HEK293 (cell line): ENCODE data around the gene C2orf78.

Experiments used
- CTCF ChIA-PET: fragments of 350-600 bp; formaldehyde crosslinking; extraction: SDS; loops from one replicate; lab custom pipeline; 2021; ENCODE audit warnings: antibody characterized with exemption; lab: Yijun Ruan, JAX
- POLR2A ChIA-PET: fragments of 300-600 bp; formaldehyde crosslinking; extraction: SDS; loops from one replicate; lab custom pipeline; 2020; ENCODE audit warnings: antibody characterized with exemption, inconsistent platforms; lab: Yijun Ruan, JAX
- H3K27ac ChIP-seq: fragments of 200-500 bp; sonication (Bioruptor generic); 2 replicates; pipeline ENCODE4 v1.5.1; 2014; ENCODE audit warnings: low read depth, low read length, control low read depth, inconsistent platforms; ENCODE audit errors: extremely low read depth
- H3K36me3 ChIP-seq, 2 experiments: fragments of 200-500 bp in 1 of 2; sonication (Bioruptor generic) in 1 of 2; 1 replicate in 1 of 2; 2 replicates in 1 of 2; pipeline ENCODE4 v1.5.1; 2014 to 2017; ENCODE audit warnings: inconsistent platforms in 2 of 2, low read length in 2 of 2; ENCODE audit not compliant: control insufficient read depth in 2 of 2, insufficient read depth in 1 of 2
- H3K4me1 ChIP-seq: fragments of 200-500 bp; sonication (Bioruptor generic); 2 replicates; pipeline ENCODE4 v1.5.1; 2014; ENCODE audit warnings: mild to moderate bottlenecking, low read length, inconsistent platforms; ENCODE audit not compliant: control insufficient read depth, insufficient read depth
- H3K4me3 ChIP-seq: 2 replicates; pipeline ENCODE4 v1.5.1; 2011; ENCODE audit warnings: low read depth, mild to moderate bottlenecking, control low read depth, low read length, moderate library complexity
- H3K9me3 ChIP-seq: fragments of 200-500 bp; sonication (Bioruptor generic); 2 replicates; pipeline ENCODE4 v1.5.1; 2014; ENCODE audit warnings: low read depth, low read length, inconsistent platforms; ENCODE audit not compliant: control insufficient read depth, insufficient read depth
- CTCF ChIP-seq: fragments of 450-650 bp; formaldehyde crosslinking; IDR thresholded peaks from 2 replicates; pipeline ENCODE4 v1.5.1; 2016; ENCODE audit warnings: missing biosample characterization, missing genetic modification characterization
- HOXD13 ChIP-seq: sonication (generic); formaldehyde crosslinking; IDR thresholded peaks from 2 replicates; pipeline ENCODE4 v1.8.0; 2022; ENCODE audit warnings: missing genetic modification reagents, borderline replicate concordance
- KLF16 ChIP-seq: fragments of 450-650 bp; formaldehyde crosslinking; IDR thresholded peaks from 2 replicates; pipeline ENCODE4 v1.5.1; 2017; ENCODE audit warnings: missing biosample characterization, missing genetic modification characterization
- OVOL3 ChIP-seq: fragments of 450-650 bp; formaldehyde crosslinking; IDR thresholded peaks from 2 replicates; pipeline ENCODE4 v1.5.1; 2016; ENCODE audit warnings: missing biosample characterization, missing genetic modification characterization
- PATZ1 ChIP-seq: fragments of 450-650 bp; formaldehyde crosslinking; IDR thresholded peaks from 2 replicates; pipeline ENCODE4 v1.5.1; 2016; ENCODE audit warnings: missing biosample characterization, missing genetic modification characterization
- PRDM1 ChIP-seq: fragments of 450-650 bp; formaldehyde crosslinking; IDR thresholded peaks from 2 replicates; pipeline ENCODE4; 2016; ENCODE audit warnings: missing biosample characterization, missing genetic modification characterization
- SP3 ChIP-seq: fragments of 450-650 bp; formaldehyde crosslinking; IDR thresholded peaks from 2 replicates; pipeline ENCODE4 v1.5.1; 2016; ENCODE audit warnings: missing biosample characterization, missing genetic modification characterization
- SP7 ChIP-seq: fragments of 450-650 bp; formaldehyde crosslinking; IDR thresholded peaks from 2 replicates; pipeline ENCODE4 v1.5.1; 2016; ENCODE audit warnings: missing biosample characterization, missing genetic modification characterization
- ZBTB1 ChIP-seq: fragments of 450-650 bp; formaldehyde crosslinking; IDR thresholded peaks from 2 replicates; pipeline ENCODE4 v1.5.1; 2016; ENCODE audit warnings: missing biosample characterization, missing genetic modification characterization
- ZFP69B ChIP-seq: fragments of 450-650 bp; formaldehyde crosslinking; IDR thresholded peaks from 2 replicates; pipeline ENCODE4 v1.5.1; 2016; ENCODE audit warnings: missing biosample characterization, missing genetic modification characterization
- ZIC2 ChIP-seq: fragments of 450-650 bp; formaldehyde crosslinking; IDR thresholded peaks from 2 replicates; pipeline ENCODE4 v1.5.1; 2016; ENCODE audit warnings: missing biosample characterization, missing genetic modification characterization
- ZNF214 ChIP-seq: fragments of 450-650 bp; formaldehyde crosslinking; IDR thresholded peaks from 2 replicates; pipeline ENCODE4 v1.5.1; 2017; ENCODE audit warnings: missing biosample characterization, mild to moderate bottlenecking, missing genetic modification characterization, borderline replicate concordance
- ZNF280D ChIP-seq: fragments of 450-650 bp; formaldehyde crosslinking; IDR thresholded peaks from 2 replicates; pipeline ENCODE4 v1.5.1; 2016; ENCODE audit warnings: missing biosample characterization, missing genetic modification characterization
- ZNF404 ChIP-seq: fragments of 450-650 bp; formaldehyde crosslinking; IDR thresholded peaks from 2 replicates; pipeline ENCODE4 v1.5.1; 2017; ENCODE audit warnings: missing biosample characterization, missing genetic modification characterization
- ZNF600 ChIP-seq: fragments of 450-650 bp; formaldehyde crosslinking; IDR thresholded peaks from 2 replicates; pipeline ENCODE4 v1.5.1; 2016; ENCODE audit warnings: missing biosample characterization, missing genetic modification characterization
- ZNF621 ChIP-seq: fragments of 450-650 bp; formaldehyde crosslinking; IDR thresholded peaks from 2 replicates; pipeline ENCODE4 v1.5.1; 2017; ENCODE audit warnings: missing biosample characterization, missing genetic modification characterization
- ZNF623 ChIP-seq: fragments of 450-650 bp; formaldehyde crosslinking; IDR thresholded peaks from 2 replicates; pipeline ENCODE4 v1.5.1; 2016; ENCODE audit warnings: missing biosample characterization, missing genetic modification characterization
- ZNF776 ChIP-seq: fragments of 450-650 bp; formaldehyde crosslinking; IDR thresholded peaks from 2 replicates; pipeline ENCODE4 v1.5.0; 2017; ENCODE audit warnings: missing biosample characterization, missing genetic modification characterization, borderline replicate concordance
- ZSCAN16 ChIP-seq: fragments of 450-650 bp; formaldehyde crosslinking; IDR thresholded peaks from 2 replicates; pipeline ENCODE4 v1.5.1; 2016; ENCODE audit warnings: missing biosample characterization, missing genetic modification characterization
- ZSCAN23 ChIP-seq: fragments of 450-650 bp; formaldehyde crosslinking; IDR thresholded peaks from 2 replicates; pipeline ENCODE4 v1.5.1; 2016; ENCODE audit warnings: missing biosample characterization, missing genetic modification characterization

The C2orf78 gene

GRCh38 chr2:73844087-73844486 lies 60.1 kb downstream of the C2orf78 start:
- Histone ChIP-seq H3K4me3 (no peak overlapping the region), H3K36me3 (peaks cover 48 to 88% of the 10 kb centered on the region in 2 experiments), H3K9me3 (no peaks in the 10 kb centered on the region), H3K4me1 (no peaks in the 10 kb centered on the region; the same call in 1 of the 2 replicates), H3K27ac (no peak overlapping the region)
- POLR2A ChIA-PET, result no interaction called here
- TF ChIP-seq PATZ1 (tag by site-specific recombination) (no peak), ZNF776 (no peak), ZFP69B (tag by site-specific recombination) (no peak), ZNF600 (tag by site-specific recombination) (no peak), ZSCAN23 (tag by site-specific recombination) (no peak)
- CTCF ChIA-PET, result interaction anchor here (1.0 to 3.7 kb wide), 2 partner anchors 11 to 17 kb away, joined by 5 to 10 read pairs; no protein-coding TSS in a partner anchor

- H3K36me3 ChIP-seq, result peaks cover 55 to 98% of the 10 kb centered on the region in 2 experiments
- no peak overlapping the region for H3K4me3 ChIP-seq
- CTCF ChIA-PET, result no interaction called here
Observed at GRCh38 chr2:73850009-73850408, 66.0 kb downstream of the C2orf78 start.

GRCh38 chr2:73851274-73851673 lies 67.3 kb downstream of the C2orf78 start:
- H3K27ac ChIP-seq, result no peak overlapping the region
- ChIA-PET POLR2A (interaction anchor here (0.7 kb wide), 1 partner anchor 131 kb away, joined by 8 read pairs; no protein-coding TSS in a partner anchor), CTCF (interaction anchor here (0.6 kb wide), 1 partner anchor 70 kb away, joined by 3 read pairs; no protein-coding TSS in a partner anchor)
- no peaks in the 10 kb centered on the region for H3K4me1 ChIP-seq
- H3K4me3 ChIP-seq, result no peak overlapping the region
- no peaks in the 10 kb centered on the region for H3K9me3 ChIP-seq
- no peak for TF ChIP-seq ZNF621 (tag by site-specific recombination)
- 0 out of 2 replicates have a peak, but pooled peaks have one; percentile 25 for TF ChIP-seq CTCF (tag by site-specific recombination)
- no peak for TF ChIP-seq ZNF214
- TF ChIP-seq ZSCAN16 (tag by site-specific recombination), result no peak
- H3K36me3 ChIP-seq, result peaks cover 46 to 98% of the 10 kb centered on the region in 2 experiments

More at GRCh38 chr2:73850009-73850408, 66.0 kb downstream of the C2orf78 start:
- TF ChIP-seq ZIC2 (tag by site-specific recombination), result peak; percentile 72
- TF ChIP-seq PRDM1 (tag by site-specific recombination), result 0 out of 2 replicates have a peak, but pooled peaks have one; percentile 7
- TF ChIP-seq KLF16, result no peak
- TF ChIP-seq, all 188 proteins: peak for 2
- Histone ChIP-seq H3K27ac (no peak overlapping the region), H3K4me1 (no peaks in the 10 kb centered on the region), H3K9me3 (no peaks in the 10 kb centered on the region)
- POLR2A ChIA-PET, result no interaction called here

- H3K9me3 ChIP-seq, result no peaks in the 10 kb centered on the region
- H3K27ac ChIP-seq, result no peak overlapping the region
- H3K4me3 ChIP-seq, result no peak overlapping the region
- ChIA-PET POLR2A (interaction anchor here (0.7 kb wide), 1 partner anchor 130 kb away, joined by 8 read pairs; no protein-coding TSS in a partner anchor), CTCF (no interaction called here)
- H3K36me3 ChIP-seq, result peaks cover 46 to 98% of the 10 kb centered on the region in 2 experiments
- no peaks in the 10 kb centered on the region for H3K4me1 ChIP-seq
- TF ChIP-seq SP3 (tag by site-specific recombination) (no peak), CTCF (tag by site-specific recombination) (no peak), OVOL3 (no peak), ZNF404 (tag by site-specific recombination) (no peak), ZNF280D (tag by site-specific recombination) (no peak), ZNF623 (tag by site-specific recombination) (no peak), SP7 (peak; percentile 64; the same call in 1 of the 2 replicates), HOXD13 (CRISPR knock-in tag) (no peak), ZBTB1 (tag by site-specific recombination) (no peak)
Observed at GRCh38 chr2:73852020-73852419, 68.0 kb downstream of the C2orf78 start.
